ACHN (cell line): ENCODE measurements around the gene DPP10.
"Not testable (repeated sequence)": the region's sequence is repeated elsewhere in the genome, so short reads cannot be mapped to it uniquely, and the experiment has no call there.

Experiments
- DNase-seq: peaks from one replicate; pipeline ENCODE4 v3.0.0-alpha.2; 2015
- in situ Hi-C: cut with HindIII; loops from 2 replicates; pipeline ENCODE4 v1.10.0; 2017; ENCODE audit warnings: low sequenced_read_pairs, low pct_ligation_motif_present, low pct_unique_long_range_greater_than_20kb

DPP10 gene

GRCh38 chr2:114495046-114495445 lies 52.6 kb downstream of the DPP10 start:
- in situ Hi-C loops = no loop called here

GRCh38 chr2:114496959-114497358 lies 54.5 kb downstream of the DPP10 start:
- no peak for DNase-seq
- in situ Hi-C loops = no loop called here

More at GRCh38 chr2:114495046-114495445, 52.6 kb downstream of the DPP10 start:
- DNase-seq = no peak

- in situ Hi-C loops = no loop called here
- no peak for DNase-seq
Measured at GRCh38 chr2:114499101-114499500, 56.7 kb downstream of the DPP10 start.

GRCh38 chr2:114507744-114508143 lies 65.3 kb downstream of the DPP10 start:
- in situ Hi-C loops = no loop called here
- no peak for DNase-seq

- no peak for DNase-seq
- in situ Hi-C loops = no loop called here
Measured at GRCh38 chr2:114515882-114516281, 73.4 kb downstream of the DPP10 start.

GRCh38 chr2:114517580-114517979 lies 75.1 kb downstream of the DPP10 start:
- no peak for DNase-seq
- in situ Hi-C loops = no loop called here

- in situ Hi-C loops = no loop called here
- DNase-seq = no peak
Measured at GRCh38 chr2:114518738-114519137, 76.3 kb downstream of the DPP10 start.

- in situ Hi-C loops = not testable (repeated sequence)
Measured at GRCh38 chr2:114522612-114523011, 80.2 kb downstream of the DPP10 start.

GRCh38 chr2:114525955-114526354 lies 83.5 kb downstream of the DPP10 start:
- no peak for DNase-seq
- in situ Hi-C loops = no loop called here

More at GRCh38 chr2:114522612-114523011, 80.2 kb downstream of the DPP10 start:
- DNase-seq = not testable (repeated sequence)

- no peak for DNase-seq
- in situ Hi-C loops = no loop called here
Measured at GRCh38 chr2:114526841-114527240, 84.4 kb downstream of the DPP10 start.

GRCh38 chr2:114527330-114527983 lies 85.0 kb downstream of the DPP10 start:
- no peak for DNase-seq
- in situ Hi-C loops = no loop called here

GRCh38 chr2:114534116-114535084 lies 92.0 kb downstream of the DPP10 start:
- DNase-seq = no peak

GRCh38 chr2:114537777-114538176 lies 95.3 kb downstream of the DPP10 start:
- in situ Hi-C loops = no loop called here
- DNase-seq = no peak

More at GRCh38 chr2:114534116-114535084, 92.0 kb downstream of the DPP10 start:
- in situ Hi-C loops = no loop called here

GRCh38 chr2:114542695-114543094 lies 100.3 kb downstream of the DPP10 start:
- in situ Hi-C loops = no loop called here

GRCh38 chr2:114543236-114543766 lies 100.9 kb downstream of the DPP10 start:
- in situ Hi-C loops = no loop called here
- DNase-seq = peak; percentile 12

More at GRCh38 chr2:114542695-114543094, 100.3 kb downstream of the DPP10 start:
- no peak for DNase-seq

- in situ Hi-C loops = no loop called here
- DNase-seq = no peak
Measured at GRCh38 chr2:114545052-114545451, 102.6 kb downstream of the DPP10 start.

- in situ Hi-C loops = no loop called here
- DNase-seq = no peak
Measured at GRCh38 chr2:114546531-114546930, 104.1 kb downstream of the DPP10 start.

GRCh38 chr2:114548151-114548550 lies 105.7 kb downstream of the DPP10 start:
- DNase-seq = no peak
- in situ Hi-C loops = no loop called here

- in situ Hi-C loops = no loop called here
- no peak for DNase-seq
Measured at GRCh38 chr2:114550364-114550763, 107.9 kb downstream of the DPP10 start.
